ENCODE measurements around the gene IP6K1.
"Not testable (repeated sequence)": the region's sequence is repeated elsewhere in the genome, so short reads cannot be mapped to it uniquely, and the experiment has no call there.

IP6K1 gene

DNA sequence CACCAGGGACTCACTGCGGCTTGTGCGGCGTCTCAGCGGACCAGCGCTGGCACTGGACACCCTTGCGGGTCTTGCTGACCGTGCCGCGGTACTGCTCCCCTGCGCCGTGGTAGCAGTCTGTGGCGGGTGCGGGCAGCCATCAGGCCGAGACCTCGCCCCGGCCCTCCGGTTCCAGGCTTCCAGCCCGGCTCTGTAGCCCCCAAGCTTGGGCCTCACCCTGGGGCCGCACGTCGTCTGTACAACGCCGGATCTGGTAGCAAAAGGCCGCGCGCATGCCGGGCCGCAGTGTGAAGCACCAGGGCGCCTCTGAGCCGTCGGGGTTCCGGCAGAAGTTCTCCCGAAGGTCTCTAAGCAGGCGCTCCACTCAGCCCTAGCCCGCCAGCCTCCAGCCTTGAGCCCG is 100.5 kb downstream of the IP6K1 start:
- not testable (repeated sequence) for DNase-seq

DNA sequence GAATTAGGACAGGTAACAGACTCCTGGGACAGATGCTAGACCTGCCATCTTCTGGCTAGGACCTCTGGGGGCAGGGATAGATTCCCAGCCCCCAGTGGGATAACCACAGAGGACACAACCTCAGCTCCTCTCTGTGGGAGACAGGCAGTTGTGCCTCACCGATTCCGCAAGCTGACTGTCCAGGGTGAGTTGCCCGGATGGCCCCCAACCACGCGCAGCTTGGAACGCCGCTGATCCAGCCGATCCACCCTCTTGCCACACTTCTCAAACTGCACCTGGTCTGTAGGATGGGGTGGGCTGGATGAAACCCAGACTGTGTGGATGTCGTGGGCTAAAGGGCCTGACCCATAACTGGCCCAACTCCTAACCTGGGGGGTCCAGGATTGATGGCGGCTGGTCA is 101.2 kb downstream of the IP6K1 start:
- not testable (repeated sequence) for DNase-seq

DNA sequence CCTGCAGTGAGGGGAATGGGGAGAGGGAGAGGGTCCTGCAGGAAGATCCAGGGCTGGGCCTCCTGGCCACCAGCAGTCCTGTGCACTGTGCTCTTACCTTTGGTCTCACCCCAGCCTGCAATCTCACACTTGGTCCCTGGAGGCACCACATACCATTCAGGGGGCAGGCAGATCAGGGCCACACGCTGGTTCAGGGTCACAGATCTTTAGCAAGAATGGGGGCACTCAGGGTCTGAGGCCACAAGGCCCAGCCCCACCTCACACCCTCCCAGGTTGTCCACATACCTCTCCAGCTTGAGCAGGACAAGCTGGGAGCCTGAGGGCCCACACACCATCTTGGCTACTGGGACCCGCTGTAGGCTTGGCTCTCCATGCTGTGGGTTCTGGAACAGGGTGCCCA is 101.9 kb downstream of the IP6K1 start:
- DNase-seq = not testable (repeated sequence)

DNA sequence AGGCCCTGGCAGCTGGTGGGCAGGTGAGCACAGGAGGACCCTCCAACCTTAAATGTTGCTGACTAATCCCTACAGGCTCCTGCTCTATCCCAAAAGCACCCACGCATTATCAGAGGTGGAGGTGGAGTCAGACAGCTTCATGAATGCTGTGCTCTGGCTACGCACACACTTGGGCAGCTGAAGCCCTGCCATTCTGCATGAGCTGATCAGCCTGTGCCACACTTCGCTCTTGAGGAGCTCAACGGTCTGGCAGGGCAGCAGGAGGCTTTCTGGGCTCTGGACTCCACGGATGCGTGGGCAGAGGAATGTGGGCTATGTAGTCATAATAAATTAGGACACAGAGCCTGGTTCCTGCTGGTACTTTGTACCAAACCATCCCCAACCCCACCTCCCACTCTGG is 103.2 kb downstream of the IP6K1 start:
- no peak for DNase-seq

DNA sequence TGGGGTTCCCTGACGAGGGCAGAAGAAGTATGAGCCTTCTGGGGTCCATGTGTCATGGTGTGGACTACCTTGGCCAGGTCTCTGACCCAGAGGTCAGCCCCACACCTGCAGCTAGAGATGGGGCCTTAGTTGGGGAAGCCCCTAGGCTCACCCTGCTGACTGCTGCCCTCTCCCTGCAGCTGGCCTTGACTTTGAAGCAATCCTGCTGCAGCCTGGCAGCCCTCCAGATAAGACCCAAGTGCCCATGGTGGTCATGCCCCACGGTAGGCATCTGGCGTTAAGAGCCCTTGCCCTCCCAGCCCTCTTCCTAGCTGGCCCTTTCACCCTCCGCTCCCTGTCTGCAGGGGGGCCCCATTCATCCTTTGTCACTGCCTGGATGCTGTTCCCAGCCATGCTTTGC is 104.8 kb downstream of the IP6K1 start:
- DNase-seq = no peak

DNA sequence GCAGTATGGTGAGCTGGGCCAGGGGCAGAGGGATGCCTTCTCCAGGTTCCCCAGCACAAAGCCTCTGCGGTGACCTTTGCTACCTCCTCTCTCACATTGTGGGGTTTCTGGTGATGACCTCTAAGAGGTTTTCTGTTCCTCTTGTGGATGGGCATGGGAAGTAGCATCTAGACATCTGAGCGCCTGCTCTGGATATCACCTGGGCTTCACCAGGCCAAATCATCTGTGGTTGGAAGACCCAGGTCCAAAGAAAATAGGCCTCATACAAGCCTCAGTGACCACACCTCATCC is 105.2 kb downstream of the IP6K1 start:
- no peak for DNase-seq

DNA sequence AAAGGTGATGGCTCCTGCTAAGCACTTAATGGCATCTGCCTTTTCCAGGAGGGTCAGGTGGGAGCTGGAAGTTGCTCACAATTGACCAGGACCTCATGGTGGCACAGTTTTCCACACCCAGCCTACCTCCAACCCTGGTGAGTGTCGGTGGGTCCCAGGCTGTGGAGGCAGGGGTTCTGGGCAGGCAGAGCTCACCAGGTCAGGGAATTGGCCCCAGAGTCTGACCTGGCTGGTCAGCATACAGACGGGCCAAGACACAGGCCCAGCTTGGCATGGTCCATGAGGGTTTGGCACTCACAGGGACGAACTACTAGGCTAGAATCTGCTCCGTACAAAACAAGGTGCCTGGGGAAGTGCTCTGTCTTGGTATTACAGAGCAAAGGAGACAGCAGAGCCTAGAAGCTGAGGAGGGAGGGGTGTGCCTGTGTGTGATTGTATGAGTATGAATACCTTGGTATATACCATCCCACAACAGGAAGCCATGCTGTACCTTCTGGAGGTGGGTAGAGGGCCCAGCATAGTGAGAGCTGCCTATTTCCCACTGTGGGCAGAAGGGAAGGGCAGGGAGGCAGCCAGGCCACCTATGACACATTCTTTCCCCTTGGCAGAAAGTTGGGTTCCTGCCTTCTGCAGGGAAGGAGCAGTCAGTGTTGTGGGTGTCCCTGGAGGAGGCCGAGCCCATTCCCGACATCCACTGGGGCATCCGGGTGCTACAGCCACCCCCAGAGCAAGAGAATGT is 105.7 kb downstream of the IP6K1 start:
- no peak for DNase-seq

DNA sequence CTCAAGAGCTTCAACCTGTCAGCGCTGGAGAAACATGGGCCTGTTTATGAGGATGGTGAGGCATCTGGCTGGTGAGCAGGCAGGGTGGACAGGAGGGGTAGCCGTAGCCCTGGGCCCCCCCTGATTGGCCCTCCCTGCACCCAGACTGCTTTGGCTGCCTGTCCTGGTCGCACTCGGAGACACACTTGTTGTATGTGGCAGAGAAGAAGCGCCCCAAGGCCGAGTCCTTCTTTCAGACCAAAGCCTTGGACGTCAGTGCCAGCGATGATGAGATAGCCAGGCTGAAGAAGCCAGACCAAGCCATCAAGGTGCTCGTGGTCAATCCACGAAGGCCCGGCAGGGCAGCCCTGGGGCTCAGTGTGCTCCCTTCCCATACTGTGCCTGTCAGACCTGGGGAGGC is 110.4 kb downstream of the IP6K1 start:
- no peak for DNase-seq

DNA sequence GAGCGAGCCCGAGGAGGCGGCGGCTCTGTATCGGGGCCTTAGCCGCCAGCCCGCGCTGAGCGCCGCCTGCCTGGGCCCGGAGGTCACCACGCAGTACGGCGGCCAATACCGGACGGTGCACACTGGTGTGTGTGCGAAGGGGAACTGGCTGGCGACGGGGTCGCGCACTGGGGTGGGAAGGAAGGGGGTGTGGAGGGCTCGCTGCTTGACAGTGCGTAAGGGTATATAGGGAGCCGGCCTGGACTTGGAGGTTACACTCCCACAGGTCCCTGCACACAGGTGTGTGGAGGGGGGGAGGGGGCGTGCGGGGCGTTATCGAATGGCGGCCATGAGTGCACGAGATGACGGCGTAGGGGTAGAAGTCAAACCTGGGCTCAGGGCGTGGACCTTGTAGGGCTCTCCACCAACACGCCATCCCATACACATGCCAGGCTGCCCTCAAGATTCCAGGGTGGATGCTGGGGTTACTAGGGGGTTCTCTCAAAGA is 111.8 kb downstream of the IP6K1 start:
- DNase-seq = no peak

All from suppressor macrophage treated with lipopolysaccharide for 4 hours (primary cell).